Keratinocyte (primary cell): Measurements from ENCODE around the gene RHOB. TPM values are rescaled to one million over a fixed set of nuclear protein-coding genes. Genes with fewer than 3 reads are reported as not detected.

ENCODE experiments used
- DNase-seq: peaks from one replicate; pipeline ENCODE4 v3.0.0-alpha.2; 2011; ENCODE audit warnings: low read depth, missing footprints, low spot score
- FAIRE-seq: peaks from 2 replicates; lab custom pipeline; 2011; peaks lifted over from hg19 to GRCh38; lab: Jason Lieb, UNC
- H2AFZ ChIP-seq: 2 replicates; pipeline ENCODE4 v1.6.0; 2012; ENCODE audit warnings: low read length, control low read depth, inconsistent platforms; ENCODE audit not compliant: control insufficient read depth
- H3K27ac ChIP-seq: 2 replicates; pipeline ENCODE4 v1.5.1; 2011; ENCODE audit warnings: low read length; ENCODE audit not compliant: control insufficient read depth, insufficient read depth
- H3K27me3 ChIP-seq: 3 replicates; pipeline ENCODE4 v1.6.0; 2011; ENCODE audit warnings: low read length; ENCODE audit not compliant: control insufficient read depth, insufficient read depth; ENCODE audit errors: extremely low read depth
- H3K36me3 ChIP-seq, 2 experiments: 2 replicates in 1 of 2; 3 replicates in 1 of 2; pipeline ENCODE4 v1.5.1; 2011; ENCODE audit warnings: low read length in 2 of 2, mild to moderate bottlenecking in 1 of 2; ENCODE audit not compliant: control insufficient read depth in 2 of 2, insufficient read depth in 2 of 2; ENCODE audit errors: extremely low read depth in 1 of 2
- H3K4me1 ChIP-seq: 3 replicates; pipeline ENCODE4 v1.5.1; 2011; ENCODE audit warnings: low read length; ENCODE audit not compliant: control insufficient read depth, insufficient read depth; ENCODE audit errors: extremely low read depth
- H3K4me2 ChIP-seq: 3 replicates; pipeline ENCODE4 v1.6.0; 2011; ENCODE audit warnings: low read depth, low read length; ENCODE audit not compliant: control insufficient read depth, insufficient read depth; ENCODE audit errors: extremely low read depth
- H3K4me3 ChIP-seq, 3 experiments: fragments of 200-600 bp in 1 of 3; sonication (generic) in 1 of 3; 2 replicates in 2 of 3; 3 replicates in 1 of 3; pipeline ENCODE4 v1.5.1; 2011 to 2016; ENCODE audit warnings: low read length in 3 of 3, mild to moderate bottlenecking in 3 of 3, control low read depth in 2 of 3, inconsistent platforms in 1 of 3, low read depth in 1 of 3, mixed read lengths in 1 of 3, mixed run types in 1 of 3, moderate library complexity in 1 of 3; ENCODE audit not compliant: control insufficient read depth in 2 of 3, insufficient read depth in 2 of 3; ENCODE audit errors: extremely low read depth in 1 of 3
- H3K79me2 ChIP-seq: 2 replicates; pipeline ENCODE4 v1.6.0; 2012; ENCODE audit warnings: low read length; ENCODE audit not compliant: control insufficient read depth, insufficient read depth
- H3K9ac ChIP-seq: 3 replicates; pipeline ENCODE4 v1.6.0; 2011; ENCODE audit warnings: low read length; ENCODE audit not compliant: control insufficient read depth, insufficient read depth; ENCODE audit errors: extremely low read depth
- H3K9me1 ChIP-seq: 3 replicates; pipeline ENCODE4 v1.6.0; 2011; ENCODE audit warnings: low read length; ENCODE audit not compliant: control insufficient read depth, insufficient read depth; ENCODE audit errors: extremely low read depth
- H3K9me3 ChIP-seq: 2 replicates; pipeline ENCODE4 v1.5.1; 2012; ENCODE audit warnings: low read depth, low read length; ENCODE audit not compliant: control insufficient read depth
- H4K20me1 ChIP-seq: 3 replicates; pipeline ENCODE4 v1.6.0; 2011; ENCODE audit warnings: low read length; ENCODE audit not compliant: control insufficient read depth, insufficient read depth; ENCODE audit errors: extremely low read depth
- CTCF ChIP-seq, 3 experiments: IDR thresholded peaks in 1 of 3; conservative IDR thresholded peaks in 1 of 3; optimal IDR thresholded peaks in 1 of 3; 2 replicates in 2 of 3; 3 replicates in 1 of 3; pipeline versions ENCODE3 to v1.5.1; 2011; ENCODE audit warnings: low read length in 3 of 3, mild to moderate bottlenecking in 3 of 3, moderate library complexity in 2 of 3, control low read depth in 1 of 3, inconsistent platforms in 1 of 3; ENCODE audit not compliant: insufficient read depth in 2 of 3; ENCODE audit errors: extremely low read depth in 1 of 3
- EZH2 ChIP-seq: IDR thresholded peaks from one replicate; pipeline ENCODE4 v1.6.1; 2012; ENCODE audit warnings: inconsistent platforms, mild to moderate bottlenecking, low read length, moderate library complexity
- dilution Hi-C: fragments of 300-500 bp; cut with MboI; formaldehyde crosslinking; loops from one replicate; pipeline ENCODE4 v1.7.0; 2020; ENCODE audit warnings: low sequenced_read_pairs; ENCODE audit not compliant: extremely low pct_ligation_motif_present
- polyA plus RNA-seq, 5 experiments: library from polyadenylated mRNA; depleted of rRNA in 3 of 5; stranded (reverse) in 3 of 5; stranded (forward) in 1 of 5; unstranded in 1 of 5; fragments of >200 nt; gene quantifications; 1 replicate in 1 of 5; 2 replicates in 3 of 5; 3 replicates in 1 of 5; pipeline versions ENCODE4 v1.2.1 to v1.2.3, GENCODE V29; 2011 to 2012; ENCODE audit warnings: missing spikeins in 2 of 5, low read depth in 1 of 5, low replicate concordance in 1 of 5

The RHOB gene
- polyA plus RNA-seq, 1 donor (not counting 4 experiments of a cell fraction or from before 2014, with no cell fraction given), result 23.6 TPM

GRCh38 chr2:20473128-20473527 lies 26.3 kb downstream of the RHOB start:
- Histone ChIP-seq H3K4me2 (no peak overlapping the region), H2AFZ (no peak overlapping the region), H3K4me1 (peaks cover 4% of the 10 kb centered on the region), H3K36me3 (no peaks in the 10 kb centered on the region), H3K9ac (no peak overlapping the region), H4K20me1 (no peaks in the 10 kb centered on the region), H3K9me1 (no peaks in the 10 kb centered on the region), H3K79me2 (no peaks in the 10 kb centered on the region), H3K9me3 (no peaks in the 10 kb centered on the region), H3K27ac (no peak overlapping the region), H3K4me3 (no peak overlapping the region), H3K27me3 (no peaks in the 10 kb centered on the region)
- FAIRE-seq (no peak), DNase-seq (no peak)
- dilution Hi-C loops, result no loop called here
- TF ChIP-seq EZH2 (no peak), CTCF (optimal IDR thresholded peaks at IDR 0.05 in 1 of 3, IDR thresholded peaks at IDR 0.05 in 1 of 3, conservative IDR thresholded peaks at IDR 0.05 in 1 of 3; ENCODE audit: extremely low read depth in 1 of 3, insufficient read depth in 2 of 3, low read length in 3 of 3) (no peak)

- dilution Hi-C loops, result no loop called here
- no peaks in the 10 kb centered on the region for H3K79me2 ChIP-seq
- peaks cover 4% of the 10 kb centered on the region for H3K4me1 ChIP-seq
- H3K4me3 ChIP-seq, result no peak overlapping the region
- no peaks in the 10 kb centered on the region for H3K36me3 ChIP-seq
- no peaks in the 10 kb centered on the region for H3K27me3 ChIP-seq
- H3K9ac ChIP-seq, result no peak overlapping the region
- H3K4me2 ChIP-seq, result no peak overlapping the region
- no peak overlapping the region for H3K27ac ChIP-seq
- no peaks in the 10 kb centered on the region for H3K9me1 ChIP-seq
- no peaks in the 10 kb centered on the region for H3K9me3 ChIP-seq
- TF ChIP-seq CTCF (optimal IDR thresholded peaks at IDR 0.05 in 1 of 3, IDR thresholded peaks at IDR 0.05 in 1 of 3, conservative IDR thresholded peaks at IDR 0.05 in 1 of 3; ENCODE audit: extremely low read depth in 1 of 3, insufficient read depth in 2 of 3, low read length in 3 of 3), result no peak
- no peak for TF ChIP-seq EZH2
- DNase-seq, result no peak
- no peak for FAIRE-seq
- H4K20me1 ChIP-seq, result no peaks in the 10 kb centered on the region
- no peak overlapping the region for H2AFZ ChIP-seq
These were observed 28.1 kb downstream of the RHOB start for GRCh38 chr2:20474757-20475566.
